IPS-18c (cell line): ENCODE results near the gene SCAMP2.

Experiments used
- H3K4me3 ChIP-seq: 2 replicates; pipeline ENCODE4 v1.7.0; 2013; ENCODE audit warnings: low read depth, mild to moderate bottlenecking, low read length, moderate library complexity; ENCODE audit not compliant: insufficient read depth
- H3K9me3 ChIP-seq: one replicate; pipeline ENCODE4 v1.6.1; 2013; ENCODE audit warnings: mild to moderate bottlenecking, low read length, moderate library complexity; ENCODE audit not compliant: control insufficient read depth, insufficient read depth

Gene SCAMP2

GRCh38 chr15:74799255-74799855 lies 73.8 kb downstream of the SCAMP2 start:
- no peaks in the 10 kb centered on the region for H3K9me3 ChIP-seq
- no peak overlapping the region for H3K4me3 ChIP-seq

DNA sequence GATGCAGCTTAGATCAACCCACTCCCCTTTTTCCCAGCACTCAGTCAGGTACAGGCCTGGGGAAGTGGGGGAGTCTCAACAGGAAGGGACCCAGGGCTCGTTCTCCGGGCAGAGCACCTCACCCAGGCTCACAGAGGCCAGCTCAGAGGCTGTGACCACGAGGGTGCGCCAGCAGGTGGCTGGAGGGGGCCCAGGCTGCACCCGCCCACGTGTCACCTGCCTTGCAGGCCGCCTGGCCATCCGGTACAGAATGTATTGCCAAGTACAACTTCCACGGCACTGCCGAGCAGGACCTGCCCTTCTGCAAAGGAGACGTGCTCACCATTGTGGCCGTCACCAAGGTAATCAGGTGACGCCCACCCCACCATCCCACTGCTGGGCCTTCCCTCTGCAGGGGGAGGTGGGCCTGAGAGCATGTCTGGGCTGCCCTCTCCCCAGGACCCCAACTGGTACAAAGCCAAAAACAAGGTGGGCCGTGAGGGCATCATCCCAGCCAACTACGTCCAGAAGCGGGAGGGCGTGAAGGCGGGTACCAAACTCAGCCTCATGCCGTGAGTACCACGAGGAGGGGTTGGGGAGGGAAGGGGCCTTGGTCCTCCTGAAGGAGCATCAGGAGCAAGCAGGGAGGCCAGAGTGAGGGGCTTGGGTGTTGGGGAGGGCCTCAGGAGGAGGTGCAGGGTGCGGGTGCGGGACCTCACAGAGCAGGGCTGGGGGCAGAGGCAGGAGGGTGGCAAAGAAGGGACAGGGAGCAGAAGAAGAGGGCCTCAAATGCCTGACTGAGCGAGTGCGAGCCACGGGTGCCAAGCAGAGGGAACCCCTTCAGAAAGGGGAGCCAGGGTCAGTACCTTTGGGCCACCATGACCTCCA lies 74.5 kb downstream of the SCAMP2 start:
- H3K9me3 ChIP-seq: no peaks in the 10 kb centered on the region
- H3K4me3 ChIP-seq: no peak overlapping the region

- no peak overlapping the region for H3K4me3 ChIP-seq
- no peaks in the 10 kb centered on the region for H3K9me3 ChIP-seq
These were observed 77.1 kb downstream of the SCAMP2 start for GRCh38 chr15:74795966-74796625.

- no peak overlapping the region for H3K4me3 ChIP-seq
- H3K9me3 ChIP-seq: no peaks in the 10 kb centered on the region
These were observed 78.2 kb downstream of the SCAMP2 start for GRCh38 chr15:74794970-74795349.

DNA sequence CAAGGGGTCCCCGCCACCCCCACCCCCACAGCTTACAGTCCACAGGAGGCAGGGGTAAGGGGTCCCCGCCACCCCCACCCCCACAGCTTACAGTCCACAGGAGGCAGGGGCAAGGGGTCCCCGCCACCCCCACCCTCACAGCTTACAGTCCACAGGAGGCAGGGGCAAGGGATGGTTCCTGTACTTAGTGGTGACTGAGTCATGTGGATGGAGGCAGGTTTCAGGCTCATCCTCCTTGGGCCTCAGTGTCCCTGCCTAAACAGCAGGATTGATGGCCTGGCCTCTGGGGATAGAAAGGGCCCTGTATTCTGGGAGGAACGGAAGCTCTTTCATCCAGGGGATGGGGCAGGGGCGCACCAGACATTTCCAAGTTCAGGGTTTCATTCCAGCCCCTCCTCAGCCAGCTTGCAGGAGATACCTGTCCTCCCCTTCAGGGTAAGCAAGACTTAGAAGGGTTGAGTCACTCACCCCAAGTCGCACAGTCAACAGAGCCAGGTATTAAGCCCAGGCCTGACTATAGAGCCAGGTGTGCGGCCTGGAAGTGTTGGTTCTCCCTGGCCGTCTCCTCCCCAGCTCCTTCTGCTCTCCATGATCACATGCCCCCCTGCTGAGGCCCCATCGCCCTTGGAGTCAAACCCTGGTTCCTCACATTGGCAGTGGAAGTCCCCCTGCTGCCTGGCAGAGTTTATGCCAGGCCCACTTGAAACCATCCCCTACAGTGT lies 78.8 kb downstream of the SCAMP2 start:
- Histone ChIP-seq H3K9me3 (no peaks in the 10 kb centered on the region), H3K4me3 (no peak overlapping the region)
